CD4-positive, alpha-beta T cell (primary cell): ENCODE data around the gene NKAPD1. TPM values are rescaled to one million over a fixed set of nuclear protein-coding genes. Genes with fewer than 3 reads are reported as not detected.

Experiments
- ATAC-seq: fragments of 200-7000 bp; cut with Tn5 transposase; one replicate; pipeline ENCODE4 v1.10.0; 2022; ENCODE audit warnings: mild to moderate bottlenecking; ENCODE audit not compliant: poor library complexity
- CTCF ChIA-PET: fragments of 350-600 bp; sonication (Branson Sonifier 250); formaldehyde crosslinking; loops from one replicate; lab custom pipeline; 2021; ENCODE audit warnings: antibody characterized with exemption, inconsistent platforms; lab: Charles Lee
- POLR2A ChIA-PET: fragments of 350-600 bp; sonication (Branson Sonifier 250); formaldehyde crosslinking; loops from one replicate; lab custom pipeline; 2021; ENCODE audit warnings: antibody characterized with exemption, inconsistent platforms; lab: Charles Lee
- DNase-seq, 14 experiments: peaks; one replicate each; pipeline ENCODE4 v3.0.0-alpha.2; 2013 to 2020; ENCODE audit warnings: mixed read lengths in 2 of 14
- H3K27ac ChIP-seq, 2 donors: one replicate each; pipeline versions ENCODE4 v1.5.1 to v1.7.0; 2013; ENCODE audit warnings: low read length in 2 of 2, low read depth in 1 of 2, mild to moderate bottlenecking in 1 of 2
- H3K27me3 ChIP-seq, 2 experiments: 1 replicate in 1 of 2; 2 replicates in 1 of 2; pipeline versions ENCODE4 v1.6.1 to v1.7.0; 2013; ENCODE audit warnings: low read length in 2 of 2, control low read depth in 1 of 2, mild to moderate bottlenecking in 1 of 2, moderate library complexity in 1 of 2; ENCODE audit not compliant: insufficient read depth in 2 of 2, control insufficient read depth in 1 of 2
- H3K36me3 ChIP-seq: one replicate; pipeline ENCODE4 v1.6.1; 2013; ENCODE audit warnings: low read length, control low read depth; ENCODE audit not compliant: insufficient read depth
- H3K4me1 ChIP-seq: one replicate; pipeline ENCODE4 v1.6.1; 2013; ENCODE audit warnings: low read length, control low read depth; ENCODE audit not compliant: insufficient read depth
- H3K4me3 ChIP-seq: one replicate; pipeline ENCODE4 v1.5.1; 2013; ENCODE audit warnings: mild to moderate bottlenecking, low read length, moderate library complexity
- H3K9me3 ChIP-seq, 2 experiments: 1 replicate in 1 of 2; 2 replicates in 1 of 2; pipeline versions ENCODE4 v1.6.1 to v1.7.0; 2013; ENCODE audit warnings: low read length in 2 of 2, mild to moderate bottlenecking in 2 of 2, control low read depth in 1 of 2, moderate library complexity in 1 of 2; ENCODE audit not compliant: control insufficient read depth in 1 of 2, insufficient read depth in 1 of 2
- H3K27ac Mint-ChIP-seq: one replicate; pipeline ENCODE4 v1.8.0; 2020; ENCODE audit warnings: mixed read lengths
- H3K27me3 Mint-ChIP-seq: one replicate; pipeline ENCODE4 v1.8.0; 2021; ENCODE audit warnings: mixed read lengths
- H3K36me3 Mint-ChIP-seq: one replicate; pipeline ENCODE4 v1.8.0; 2021; ENCODE audit warnings: low read depth, mixed read lengths
- H3K4me1 Mint-ChIP-seq: one replicate; pipeline ENCODE4 v1.8.0; 2021; ENCODE audit warnings: low read depth, mixed read lengths
- H3K4me3 Mint-ChIP-seq: one replicate; pipeline ENCODE4 v1.8.0; 2020; ENCODE audit warnings: mild to moderate bottlenecking, mixed read lengths
- H3K9me3 Mint-ChIP-seq: one replicate; pipeline ENCODE4 v1.8.0; 2020; ENCODE audit warnings: mixed read lengths
- intact Hi-C, 2 experiments: fragments of 100-400 bp; cut with DNase I in 1 of 2; cut with micrococcal nuclease in 1 of 2; formaldehyde crosslinking; loops; one replicate each; pipeline versions ENCODE4 v1.15.1 to v1.9.0; 2023 to 2025; cut with DNase I, micrococcal nuclease
- total RNA-seq, 174 experiments: library from RNA in 2 of 174; stranded (reverse) in 2 of 174; gene quantifications; one replicate each; pipeline ENCODE4 v1.2.3 and lab custom pipeline; 2021 to 2026
- TF ChIP-seq, protein P1 (sequence below): fragments of 200-600 bp; IDR thresholded peaks from one replicate; pipeline ENCODE4 v1.8.0; 2022; ENCODE audit warnings: antibody characterized with exemption, mild to moderate bottlenecking

NKAPD1 gene
- total RNA-seq, 2 experiments from 2014 or later: 14.8 to 16.0 TPM

DNA sequence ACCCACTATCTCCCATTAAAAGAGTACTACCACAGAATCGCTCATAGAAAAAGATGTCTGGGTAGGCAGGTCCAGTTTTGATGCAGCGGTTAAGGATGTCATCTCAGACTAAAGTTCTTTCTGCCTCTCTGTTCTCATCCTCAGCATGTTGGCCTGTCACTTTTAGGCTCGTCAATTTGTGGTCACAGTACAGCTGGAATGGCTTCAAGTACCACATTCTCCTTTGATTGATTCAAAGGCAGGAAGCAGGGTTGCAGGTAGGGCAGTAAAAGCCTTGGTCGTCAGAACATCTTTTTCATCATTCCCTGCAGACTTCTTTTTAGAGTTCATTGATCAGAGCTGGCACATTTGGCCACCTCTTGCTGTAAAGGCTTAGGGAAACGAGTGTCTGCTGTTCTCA lies 41.3 kb downstream of the NKAPD1 start:
- no peaks in the 10 kb centered on the region for H3K27me3 ChIP-seq
- H3K27ac Mint-ChIP-seq: no peak overlapping the region
- H3K4me1 ChIP-seq: no peaks in the 10 kb centered on the region
- H3K4me3 Mint-ChIP-seq: no peak overlapping the region
- H3K36me3 Mint-ChIP-seq: no peaks in the 10 kb centered on the region
- CTCF ChIA-PET: no interaction called here
- POLR2A ChIA-PET: no interaction called here
- no peaks in the 10 kb centered on the region for H3K27me3 Mint-ChIP-seq
- DNase-seq (no peak), ATAC-seq (no peak)
- no peak overlapping the region for H3K27ac ChIP-seq
- no peaks in the 10 kb centered on the region for H3K4me1 Mint-ChIP-seq
- no peaks in the 10 kb centered on the region for H3K9me3 Mint-ChIP-seq
- TF ChIP-seq, protein P1, sequence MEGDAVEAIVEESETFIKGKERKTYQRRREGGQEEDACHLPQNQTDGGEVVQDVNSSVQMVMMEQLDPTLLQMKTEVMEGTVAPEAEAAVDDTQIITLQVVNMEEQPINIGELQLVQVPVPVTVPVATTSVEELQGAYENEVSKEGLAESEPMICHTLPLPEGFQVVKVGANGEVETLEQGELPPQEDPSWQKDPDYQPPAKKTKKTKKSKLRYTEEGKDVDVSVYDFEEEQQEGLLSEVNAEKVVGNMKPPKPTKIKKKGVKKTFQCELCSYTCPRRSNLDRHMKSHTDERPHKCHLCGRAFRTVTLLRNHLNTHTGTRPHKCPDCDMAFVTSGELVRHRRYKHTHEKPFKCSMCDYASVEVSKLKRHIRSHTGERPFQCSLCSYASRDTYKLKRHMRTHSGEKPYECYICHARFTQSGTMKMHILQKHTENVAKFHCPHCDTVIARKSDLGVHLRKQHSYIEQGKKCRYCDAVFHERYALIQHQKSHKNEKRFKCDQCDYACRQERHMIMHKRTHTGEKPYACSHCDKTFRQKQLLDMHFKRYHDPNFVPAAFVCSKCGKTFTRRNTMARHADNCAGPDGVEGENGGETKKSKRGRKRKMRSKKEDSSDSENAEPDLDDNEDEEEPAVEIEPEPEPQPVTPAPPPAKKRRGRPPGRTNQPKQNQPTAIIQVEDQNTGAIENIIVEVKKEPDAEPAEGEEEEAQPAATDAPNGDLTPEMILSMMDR: no peak
- no peaks in the 10 kb centered on the region for H3K9me3 ChIP-seq
- no peak overlapping the region for H3K4me3 ChIP-seq
- intact Hi-C loops: no loop called here
- H3K36me3 ChIP-seq: no peaks in the 10 kb centered on the region

- Mint-ChIP-seq H3K27me3 (no peaks in the 10 kb centered on the region), H3K9me3 (no peaks in the 10 kb centered on the region), H3K27ac (no peak overlapping the region), H3K4me1 (no peaks in the 10 kb centered on the region), H3K4me3 (no peak overlapping the region), H3K36me3 (no peaks in the 10 kb centered on the region)
- no peaks in the 10 kb centered on the region for H3K9me3 ChIP-seq
- ChIA-PET POLR2A (no interaction called here), CTCF (no interaction called here)
- intact Hi-C loops: no loop called here
- no peaks in the 10 kb centered on the region for H3K36me3 ChIP-seq
- H3K4me1 ChIP-seq: no peaks in the 10 kb centered on the region
- TF ChIP-seq, protein P1: no peak
- H3K27me3 ChIP-seq: no peaks in the 10 kb centered on the region
- H3K27ac ChIP-seq: no peak overlapping the region
- no peak for ATAC-seq
- H3K4me3 ChIP-seq: no peak overlapping the region
- no peak for DNase-seq
Measured at GRCh38 chr11:112118176-112118575, 44.1 kb downstream of the NKAPD1 start.

GRCh38 chr11:112121981-112122615 lies 48.0 kb downstream of the NKAPD1 start:
- ChIA-PET CTCF (no interaction called here), POLR2A (no interaction called here)
- Mint-ChIP-seq H3K27ac (no peak overlapping the region), H3K4me3 (no peak overlapping the region), H3K27me3 (no peaks in the 10 kb centered on the region), H3K9me3 (no peaks in the 10 kb centered on the region), H3K36me3 (no peaks in the 10 kb centered on the region), H3K4me1 (no peaks in the 10 kb centered on the region)
- no peaks in the 10 kb centered on the region for H3K27me3 ChIP-seq
- intact Hi-C loops: no loop called here
- no peak overlapping the region for H3K4me3 ChIP-seq
- ATAC-seq (no peak), DNase-seq (peak in 1 of 14 experiments; percentile 18)
- H3K36me3 ChIP-seq: no peaks in the 10 kb centered on the region
- no peaks in the 10 kb centered on the region for H3K4me1 ChIP-seq
- TF ChIP-seq, protein P1: no peak
- H3K27ac ChIP-seq: no peak overlapping the region
- no peaks in the 10 kb centered on the region for H3K9me3 ChIP-seq
